H1 (cell line): ENCODE data around the gene DDX56. TPM values are rescaled to one million over a fixed set of nuclear protein-coding genes. Genes with fewer than 3 reads are reported as not detected.

ENCODE experiments used
- CTCF ChIA-PET: fragments of 300-600 bp; sonication (Branson Sonifier 250); formaldehyde crosslinking; loops from one replicate; lab custom pipeline; 2021; ENCODE audit not compliant: partially characterized antibody; lab: Charles Lee
- POLR2A ChIA-PET: fragments of 300-600 bp; sonication (Branson Sonifier 250); formaldehyde crosslinking; loops from one replicate; lab custom pipeline; 2021; ENCODE audit warnings: inconsistent platforms; ENCODE audit not compliant: partially characterized antibody; lab: Charles Lee
- DNase-seq, 2 experiments: peaks; one replicate each; pipeline versions ENCODE4 v3.0.0 to v3.0.0-alpha.2; 2010 to 2022; ENCODE audit warnings: low spot score in 2 of 2, low read depth in 1 of 2, mixed read lengths in 1 of 2
- FAIRE-seq: peaks from 2 replicates; lab custom pipeline; 2011; peaks lifted over from hg19 to GRCh38; lab: Jason Lieb, UNC
- H2AFZ ChIP-seq: 2 replicates; pipeline ENCODE4 v1.8.1; 2012; ENCODE audit warnings: low read length, inconsistent platforms
- H2AK5ac ChIP-seq: 2 replicates; pipeline ENCODE4 v1.6.1; 2013; ENCODE audit warnings: low read depth, low read length
- H2BK120ac ChIP-seq: replicated peaks from 2 replicates; pipeline ENCODE3; 2013; ENCODE audit warnings: low read depth, low read length, inconsistent platforms
- H2BK12ac ChIP-seq: 2 replicates; pipeline ENCODE4 v1.6.1; 2013; ENCODE audit warnings: low read depth, low read length
- H2BK15ac ChIP-seq: 2 replicates; pipeline ENCODE4 v1.6.1; 2013; ENCODE audit warnings: low read length
- H2BK20ac ChIP-seq: 2 replicates; pipeline ENCODE4 v1.6.1; 2013; ENCODE audit warnings: low read length
- H2BK5ac ChIP-seq: 2 replicates; pipeline ENCODE4 v1.6.1; 2013; ENCODE audit warnings: low read depth, low read length
- H3K14ac ChIP-seq: 2 replicates; pipeline ENCODE4 v1.6.1; 2013; ENCODE audit warnings: inconsistent platforms; ENCODE audit not compliant: insufficient read length
- H3K18ac ChIP-seq: 2 replicates; pipeline ENCODE4 v1.6.1; 2013; ENCODE audit warnings: low read length; ENCODE audit errors: extremely low read depth
- H3K23ac ChIP-seq: 2 replicates; pipeline ENCODE4 v1.6.1; 2013; ENCODE audit warnings: inconsistent platforms; ENCODE audit not compliant: insufficient read length
- H3K23me2 ChIP-seq: 2 replicates; pipeline ENCODE4 v1.6.1; 2013; ENCODE audit warnings: low read depth, low read length
- H3K27ac ChIP-seq: 2 replicates; pipeline ENCODE4 v1.6.1; 2011; ENCODE audit warnings: low read depth, low read length, inconsistent platforms
- H3K27me3 ChIP-seq, 4 experiments: replicated peaks in 1 of 4; 1 replicate in 1 of 4; 2 replicates in 3 of 4; pipeline versions ENCODE4 v1.6.1 to v1.8.1; 2011 to 2013; ENCODE audit warnings: low read length in 3 of 4, mild to moderate bottlenecking in 3 of 4, inconsistent platforms in 2 of 4, mixed read lengths in 2 of 4, moderate library complexity in 1 of 4; ENCODE audit not compliant: control insufficient read depth in 3 of 4, insufficient read depth in 3 of 4; ENCODE audit errors: extremely low read depth in 1 of 4
- H3K36me3 ChIP-seq, 4 experiments: 2 replicates each; pipeline versions ENCODE4 v1.6.1 to v1.8.1; 2011 to 2013; ENCODE audit warnings: mild to moderate bottlenecking in 4 of 4, low read length in 3 of 4, moderate library complexity in 2 of 4, control low read depth in 1 of 4, inconsistent platforms in 1 of 4; ENCODE audit not compliant: insufficient read depth in 4 of 4, control insufficient read depth in 2 of 4
- H3K4ac ChIP-seq: replicated peaks from 2 replicates; pipeline ENCODE3; 2013; ENCODE audit warnings: low read length, low read depth, mixed read lengths, inconsistent platforms; ENCODE audit not compliant: insufficient read length
- H3K4me1 ChIP-seq, 4 experiments: replicated peaks in 1 of 4; 1 replicate in 1 of 4; 2 replicates in 3 of 4; pipeline versions ENCODE4 v1.6.1 to v1.8.1; 2011 to 2013; ENCODE audit warnings: low read length in 3 of 4, inconsistent platforms in 2 of 4, mixed read lengths in 1 of 4; ENCODE audit not compliant: insufficient read depth in 4 of 4, control insufficient read depth in 3 of 4
- H3K4me2 ChIP-seq, 2 experiments: 2 replicates each; pipeline versions ENCODE4 v1.6.1 to v1.8.1; 2011 to 2013; ENCODE audit warnings: low read depth in 2 of 2, low read length in 2 of 2, control low read depth in 1 of 2, inconsistent platforms in 1 of 2, mild to moderate bottlenecking in 1 of 2; ENCODE audit not compliant: insufficient read depth in 1 of 2
- H3K4me3 ChIP-seq, 4 experiments: fragments of 200-600, 300-600 bp in 1 of 4; sonication (generic), shearing (Covaris generic), sonication (Bioruptor Twin) in 1 of 4; 2 replicates each; pipeline versions ENCODE4 v1.5.1 to v1.8.1; 2011 to 2016; ENCODE audit warnings: low read length in 4 of 4, low read depth in 3 of 4, control low read depth in 2 of 4, inconsistent platforms in 2 of 4, mild to moderate bottlenecking in 2 of 4, mixed read lengths in 1 of 4, moderate library complexity in 1 of 4; ENCODE audit not compliant: insufficient read depth in 2 of 4; ENCODE audit errors: extremely low read depth in 1 of 4
- H3K56ac ChIP-seq: replicated peaks from 2 replicates; pipeline ENCODE3; 2013; ENCODE audit warnings: low read depth, mild to moderate bottlenecking, mixed read lengths, low read length, inconsistent platforms; ENCODE audit not compliant: insufficient read length
- H3K79me1 ChIP-seq: 2 replicates; pipeline ENCODE4 v1.6.1; 2013; ENCODE audit warnings: low read depth, low read length, control low read depth
- H3K79me2 ChIP-seq, 2 experiments: 2 replicates each; pipeline versions ENCODE4 v1.6.1 to v1.8.1; 2012 to 2013; ENCODE audit warnings: low read length in 2 of 2, mild to moderate bottlenecking in 2 of 2, inconsistent platforms in 1 of 2; ENCODE audit not compliant: insufficient read depth in 2 of 2, control insufficient read depth in 1 of 2
- H3K9ac ChIP-seq, 4 experiments: replicated peaks in 1 of 4; 1 replicate in 1 of 4; 2 replicates in 3 of 4; pipeline versions ENCODE4 v1.6.1 to v1.8.1; 2011 to 2013; ENCODE audit warnings: low read depth in 3 of 4, low read length in 3 of 4, control low read depth in 2 of 4, mild to moderate bottlenecking in 2 of 4, moderate library complexity in 2 of 4, inconsistent platforms in 1 of 4; ENCODE audit errors: extremely low read depth in 1 of 4
- H3K9me3 ChIP-seq, 2 experiments: 2 replicates each; pipeline versions ENCODE4 v1.6.1 to v1.8.1; 2012 to 2013; ENCODE audit warnings: mild to moderate bottlenecking in 2 of 2, moderate library complexity in 2 of 2, control low read depth in 1 of 2, inconsistent platforms in 1 of 2, low read depth in 1 of 2, low read length in 1 of 2, mixed read lengths in 1 of 2; ENCODE audit not compliant: insufficient read depth in 2 of 2
- H4K20me1 ChIP-seq, 2 experiments: replicated peaks in 1 of 2; 2 replicates each; pipeline versions ENCODE3 to v1.8.1; 2011 to 2013; ENCODE audit warnings: inconsistent platforms in 2 of 2, low read length in 2 of 2, mild to moderate bottlenecking in 1 of 2; ENCODE audit not compliant: insufficient read depth in 2 of 2, control insufficient read depth in 1 of 2
- H4K5ac ChIP-seq: 2 replicates; pipeline ENCODE4 v1.6.1; 2013; ENCODE audit warnings: low read length, low read depth, mixed read lengths, inconsistent platforms; ENCODE audit not compliant: insufficient read length
- H4K8ac ChIP-seq: 2 replicates; pipeline ENCODE4 v1.8.0; 2013; ENCODE audit warnings: mild to moderate bottlenecking, moderate library complexity, low read length, inconsistent platforms; ENCODE audit not compliant: insufficient read depth; ENCODE audit errors: extremely low read depth
- H4K91ac ChIP-seq: replicated peaks from 2 replicates; pipeline ENCODE3; 2013; ENCODE audit warnings: low read length, mixed read lengths, inconsistent platforms; ENCODE audit not compliant: insufficient read length
- E2F6 ChIP-seq: IDR thresholded peaks from 2 replicates; pipeline ENCODE4 v1.6.1; 2012; ENCODE audit warnings: inconsistent platforms
- MAX ChIP-seq: IDR thresholded peaks from 2 replicates; pipeline ENCODE4 v1.6.1; 2012; ENCODE audit warnings: inconsistent platforms
- RXRA ChIP-seq: IDR thresholded peaks from 2 replicates; pipeline ENCODE4 v1.6.1; 2011; ENCODE audit warnings: low read depth, mild to moderate bottlenecking, low read length, moderate library complexity; ENCODE audit not compliant: insufficient read depth
- SIN3A ChIP-seq, 2 experiments: IDR thresholded peaks in 1 of 2; conservative IDR thresholded peaks in 1 of 2; 2 replicates each; pipeline ENCODE4 v1.6.1; 2011 to 2012; ENCODE audit warnings: low read length in 2 of 2, improper control_type of control experiment in 1 of 2, low read depth in 1 of 2, mild to moderate bottlenecking in 1 of 2
- WGBS, 2 experiments: shearing (Covaris generic) in 1 of 2; methylation state at CpG; one replicate each; pipeline versions ENCODE4 v1.1.6 to v1.1.7; 2013 to 2015; ENCODE audit warnings: low lambda C conversion rate in 2 of 2, mixed read lengths in 2 of 2, inconsistent platforms in 1 of 2, low coverage in 1 of 2, missing lambda C conversion rate in 1 of 2; ENCODE audit not compliant: insufficient replicate concordance in 2 of 2, insufficient coverage in 1 of 2, insufficient read length in 1 of 2; ENCODE audit errors: extremely low coverage in 1 of 2, missing lambda C conversion rate in 1 of 2; 5-methylcytosine and 5-hydroxymethylcytosine counted together
- polyA plus RNA-seq, 7 experiments: library from polyadenylated mRNA; depleted of rRNA in 3 of 7; stranded (reverse) in 5 of 7; unstranded in 2 of 7; fragments of >200 nt in 5 of 7; fragments of 200-250 nt in 2 of 7; gene quantifications; 1 replicate in 5 of 7; 2 replicates in 1 of 7; 4 replicates in 1 of 7; pipeline versions ENCODE4 v1.2.1 to v1.2.3, GENCODE V29; 2011 to 2013; ENCODE audit warnings: missing spikeins in 2 of 7, mixed read lengths in 2 of 7
- total RNA-seq: library from RNA; stranded (reverse); fragmentation: NEBNext Ultra II Directional; extraction: Animal tissue kit (Norgen Biotek cat#: 25700); gene quantifications from 2 replicates; pipeline ENCODE4 v1.2.1, GENCODE V29; 2021

DDX56 gene
- total and polyA plus RNA-seq, 2 of the 8 experiments (the other 6 are each of a cell fraction or from before 2014, with no cell fraction given): 56.9 to 81.6 TPM

- H3K14ac ChIP-seq: no peak overlapping the region
- H3K4me2 ChIP-seq: peak overlapping the region; percentile 76 to 99
- H2BK12ac ChIP-seq: no peak overlapping the region
- peaks cover 5 to 15% of the 10 kb centered on the region in 2 experiments; a peak in 3 of 4 replicates for H3K79me2 ChIP-seq
- peak overlapping the region; percentile 74 to 95 (median 76) for H3K4me3 ChIP-seq
- no peak overlapping the region for H3K23ac ChIP-seq
- peak overlapping the region; percentile 43 for H3K56ac ChIP-seq
- H3K36me3 ChIP-seq: peaks cover 9 to 24% (median 12%) of the 10 kb centered on the region in 4 experiments; a peak in 7 of 8 replicates
- no peak overlapping the region for H2AFZ ChIP-seq
- H2BK5ac ChIP-seq: 0 out of 2 replicates have a peak overlapping the region, but pooled peaks have one; percentile 58
- peaks cover 6% of the 10 kb centered on the region; the same call in 1 of the 2 replicates for H3K23me2 ChIP-seq
- H2BK120ac ChIP-seq: no peak overlapping the region
- no peak overlapping the region for H2BK15ac ChIP-seq
- H4K5ac ChIP-seq: peak overlapping the region; percentile 46
- peak overlapping the region; percentile 81 for H4K8ac ChIP-seq
- ChIA-PET POLR2A (interaction anchor here (1.0 to 4.3 kb wide), 11 partner anchors 10 to 267 kb away, joined by 3 to 49 read pairs (median 8); partner anchors contain the start of genes DDX56, H2AZ2, NUDCD3 and OGDH), CTCF (interaction anchor here (0.8 to 1.7 kb wide), 5 partner anchors 9 to 217 kb away, joined by 3 to 6 read pairs (median 3); no protein-coding TSS in a partner anchor)
- H3K18ac ChIP-seq: peak overlapping the region; percentile 72; the same call in 1 of the 2 replicates
- peaks cover 0 to 4% of the 10 kb centered on the region in 2 experiments for H4K20me1 ChIP-seq
- H2BK20ac ChIP-seq: no peak overlapping the region
- DNase-seq (no peak), FAIRE-seq (no peak)
- peak overlapping the region; percentile 40; the same call in 1 of the 2 replicates for H2AK5ac ChIP-seq
- peak overlapping the region; percentile 65 for H3K27ac ChIP-seq
- peak overlapping the region; percentile 70 to 77 (median 75) for H3K9ac ChIP-seq
- H3K79me1 ChIP-seq: no peaks in the 10 kb centered on the region
- 52% methylated on average over 29 of the region's 30 CpGs; no CpG with 5 or more reads in 1 of the 2 experiments for WGBS, 2 experiments
- H3K27me3 ChIP-seq: no peaks in the 10 kb centered on the region
- H4K91ac ChIP-seq: peak overlapping the region; percentile 89
- TF ChIP-seq MAX: peak; percentile 86
- 0 out of 4 replicates have a peak, but pooled peaks of 1 of the 2 experiments have one; percentile 10 for TF ChIP-seq SIN3A (conservative IDR thresholded peaks at IDR 0.05 in 1 of 2, IDR thresholded peaks at IDR 0.05 in 1 of 2; ENCODE audit: low read depth in 1 of 2, low read length in 2 of 2)
- peak; percentile 69 for TF ChIP-seq E2F6
- TF ChIP-seq RXRA: no peak
- no peaks in the 10 kb centered on the region for H3K9me3 ChIP-seq
- peak overlapping the region; percentile 72 for H3K4ac ChIP-seq
- H3K4me1 ChIP-seq: peaks cover 0 to 7% (median 1%) of the 10 kb centered on the region in 4 experiments; a peak in 4 of 7 replicates
These were observed 7.5 kb upstream of the DDX56 start for GRCh38 chr7:44580945-44581878.
